Measurements from ENCODE around the gene SERPINE2.

The SERPINE2 gene

GRCh38 chr2:223989856-223990232 is 49.2 kb downstream of the SERPINE2 start:
- peak overlapping the region; percentile 30; the same call in 1 of the 2 replicates for H3K27ac ChIP-seq
- ChIA-PET CTCF (interaction anchor here (0.7 to 1.9 kb wide), 3 partner anchors 12 to 294 kb away, joined by 3 to 9 read pairs (median 5); no protein-coding TSS in a partner anchor), POLR2A (ENCODE audit: low non-redundant PET) (no interaction called here)
- DNase-seq (ENCODE audit: low spot score), result no peak
- no peak for TF ChIP-seq CTCF (conservative IDR thresholded peaks at IDR 0.05; ENCODE audit: low read depth)

- ChIA-PET POLR2A (ENCODE audit: low non-redundant PET) (no interaction called here), CTCF (interaction anchor here (0.5 to 1.9 kb wide), 3 partner anchors 12 to 400 kb away, joined by 3 to 9 read pairs (median 4); no protein-coding TSS in a partner anchor)
- DNase-seq (ENCODE audit: low spot score), result no peak
Observed at GRCh38 chr2:223989206-223989855, 49.8 kb downstream of the SERPINE2 start.

GRCh38 chr2:223981241-223981640 is 57.8 kb downstream of the SERPINE2 start:
- no peak for DNase-seq (ENCODE audit: low spot score)
- no peak for TF ChIP-seq CTCF (conservative IDR thresholded peaks at IDR 0.05; ENCODE audit: low read depth)
- H3K27ac ChIP-seq, result no peak overlapping the region
- POLR2A ChIA-PET (ENCODE audit: low non-redundant PET), result no interaction called here
- CTCF ChIA-PET, result interaction anchor here (0.7 to 1.5 kb wide), 2 partner anchors 11 to 303 kb away, joined by 3 to 6 read pairs; no protein-coding TSS in a partner anchor

More at GRCh38 chr2:223989206-223989855, 49.8 kb downstream of the SERPINE2 start:
- H3K27ac ChIP-seq, result peak overlapping the region; percentile 30; the same call in 1 of the 2 replicates
- no peak for TF ChIP-seq CTCF (conservative IDR thresholded peaks at IDR 0.05; ENCODE audit: low read depth)

- CTCF ChIA-PET, result interaction anchor here (1.5 kb wide), 1 partner anchor 304 kb away, joined by 6 read pairs; no protein-coding TSS in a partner anchor
- no peak overlapping the region for H3K27ac ChIP-seq
- DNase-seq (ENCODE audit: low spot score), result no peak
- no peak for TF ChIP-seq CTCF (conservative IDR thresholded peaks at IDR 0.05; ENCODE audit: low read depth)
- POLR2A ChIA-PET (ENCODE audit: low non-redundant PET), result no interaction called here
Observed at GRCh38 chr2:223980803-223981202, 58.3 kb downstream of the SERPINE2 start.

- ChIA-PET CTCF (interaction anchor here (1.5 kb wide), 1 partner anchor 304 kb away, joined by 6 read pairs; no protein-coding TSS in a partner anchor), POLR2A (ENCODE audit: low non-redundant PET) (no interaction called here)
- no peak for DNase-seq (ENCODE audit: low spot score)
- no peak for TF ChIP-seq CTCF (conservative IDR thresholded peaks at IDR 0.05; ENCODE audit: low read depth)
- no peak overlapping the region for H3K27ac ChIP-seq
Observed at GRCh38 chr2:223980397-223980735, 58.7 kb downstream of the SERPINE2 start.

GRCh38 chr2:223979730-223980396 is 59.2 kb downstream of the SERPINE2 start:
- ChIA-PET POLR2A (ENCODE audit: low non-redundant PET) (no interaction called here), CTCF (interaction anchor here (1.1 to 1.5 kb wide), 2 partner anchors 10 to 305 kb away, joined by 3 to 6 read pairs; no protein-coding TSS in a partner anchor)
- no peak for DNase-seq (ENCODE audit: low spot score)
- no peak for TF ChIP-seq CTCF (conservative IDR thresholded peaks at IDR 0.05; ENCODE audit: low read depth)
- H3K27ac ChIP-seq, result no peak overlapping the region

All from RWPE1 (cell line).